Common myeloid progenitor, CD34-positive (primary cell): ENCODE results near the gene XPNPEP3.
A peak's percentile ranks its signal among the peaks of the same experiment; 100 is the strongest.

Source experiments
- CTCF ChIA-PET: fragments of 350-600 bp; sonication (Branson Sonifier 250); formaldehyde crosslinking; loops from one replicate; lab custom pipeline; 2021; ENCODE audit warnings: antibody characterized with exemption; lab: Charles Lee
- POLR2A ChIA-PET: fragments of 350-600 bp; sonication (Branson Sonifier 250); formaldehyde crosslinking; loops from one replicate; lab custom pipeline; 2021; ENCODE audit warnings: antibody characterized with exemption; lab: Charles Lee
- DNase-seq, 3 donors: peaks; one replicate each; pipeline versions ENCODE4 v3.0.0 to v3.0.0-alpha.2; 2013
- H3K27ac ChIP-seq, 2 experiments: 1 replicate in 1 of 2; 2 replicates in 1 of 2; pipeline ENCODE4 v1.7.0; 2013; ENCODE audit warnings: inconsistent platforms in 2 of 2, low read length in 2 of 2, mild to moderate bottlenecking in 2 of 2, low read depth in 1 of 2, moderate library complexity in 1 of 2; ENCODE audit not compliant: severe bottlenecking in 2 of 2, insufficient read depth in 1 of 2, poor library complexity in 1 of 2
- H3K27me3 ChIP-seq, 5 experiments: replicated peaks in 2 of 5; 1 replicate in 3 of 5; 2 replicates in 2 of 5; pipeline versions ENCODE4 v1.6.1 to v1.7.0; 2013; ENCODE audit warnings: low read length in 4 of 5, mild to moderate bottlenecking in 2 of 5, moderate library complexity in 2 of 5, inconsistent platforms in 1 of 5; ENCODE audit not compliant: insufficient read depth in 5 of 5, control insufficient read depth in 4 of 5
- H3K36me3 ChIP-seq, 4 experiments: 1 replicate in 2 of 4; 2 replicates in 2 of 4; pipeline versions ENCODE4 v1.6.1 to v1.7.0; 2013; ENCODE audit warnings: low read length in 3 of 4, control low read depth in 1 of 4, mild to moderate bottlenecking in 1 of 4; ENCODE audit not compliant: control insufficient read depth in 4 of 4, insufficient read depth in 4 of 4
- H3K4me1 ChIP-seq, 4 experiments: 1 replicate in 3 of 4; 2 replicates in 1 of 4; pipeline versions ENCODE4 v1.6.1 to v1.7.1; 2013; ENCODE audit warnings: low read length in 3 of 4, mild to moderate bottlenecking in 3 of 4, control low read depth in 1 of 4, inconsistent platforms in 1 of 4, moderate library complexity in 1 of 4; ENCODE audit not compliant: control insufficient read depth in 4 of 4, insufficient read depth in 4 of 4; ENCODE audit errors: control extremely low read depth in 1 of 4
- H3K4me3 ChIP-seq, 7 experiments: 1 replicate in 4 of 7; 2 replicates in 3 of 7; pipeline versions ENCODE4 v1.5.1 to v1.7.0; 2013; ENCODE audit warnings: mild to moderate bottlenecking in 7 of 7, low read length in 6 of 7, moderate library complexity in 6 of 7, inconsistent platforms in 2 of 7, low read depth in 2 of 7, control low read depth in 1 of 7; ENCODE audit not compliant: insufficient read depth in 4 of 7, control insufficient read depth in 1 of 7; ENCODE audit errors: extremely low read depth in 1 of 7
- H3K9me3 ChIP-seq, 5 experiments: 1 replicate in 4 of 5; 2 replicates in 1 of 5; pipeline versions ENCODE4 v1.6.1 to v1.7.1; 2013; ENCODE audit warnings: low read length in 4 of 5, mild to moderate bottlenecking in 2 of 5, inconsistent platforms in 1 of 5, low read depth in 1 of 5, moderate library complexity in 1 of 5; ENCODE audit not compliant: control insufficient read depth in 4 of 5, insufficient read depth in 2 of 5; ENCODE audit errors: control extremely low read depth in 1 of 5
- WGBS: methylation state at CpG from one replicate; pipeline ENCODE4 v1.1.5; 2013; ENCODE audit not compliant: insufficient coverage; 5-methylcytosine and 5-hydroxymethylcytosine counted together

XPNPEP3 gene

DNA sequence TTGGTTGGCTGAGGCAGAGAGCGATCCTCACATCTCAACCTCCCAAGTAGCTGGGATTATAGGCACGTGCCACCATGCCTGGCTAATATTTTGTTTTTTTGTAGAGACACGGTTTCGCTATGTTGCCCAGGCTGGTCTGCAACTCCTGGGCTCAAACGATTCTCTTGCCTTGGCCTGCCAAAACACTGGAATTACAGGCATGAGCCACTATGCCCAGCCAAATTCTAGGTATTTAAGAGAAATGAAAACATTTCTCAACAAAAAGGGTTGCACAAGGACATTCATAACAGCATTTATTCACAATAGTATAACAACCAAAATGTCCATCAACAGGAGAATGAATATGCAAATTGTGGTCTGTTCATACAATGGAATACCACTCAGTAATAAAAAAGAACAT lies 62.5 kb downstream of the XPNPEP3 start:
- ChIA-PET POLR2A (no interaction called here), CTCF (interaction anchor here (1.3 kb wide), 1 partner anchor 11 kb away, joined by 4 read pairs; no protein-coding TSS in a partner anchor)
- no peaks in the 10 kb centered on the region for H3K9me3 ChIP-seq
- H3K4me1 ChIP-seq, result no peaks in the 10 kb centered on the region
- H3K4me3 ChIP-seq, result no peak overlapping the region
- no peak for DNase-seq
- no peak overlapping the region for H3K27ac ChIP-seq
- peaks cover 3 to 31% (median 20%) of the 10 kb centered on the region in 4 experiments for H3K36me3 ChIP-seq
- 90% methylated on average over 2 of the region's 5 CpGs for WGBS
- H3K27me3 ChIP-seq, result no peaks in the 10 kb centered on the region

DNA sequence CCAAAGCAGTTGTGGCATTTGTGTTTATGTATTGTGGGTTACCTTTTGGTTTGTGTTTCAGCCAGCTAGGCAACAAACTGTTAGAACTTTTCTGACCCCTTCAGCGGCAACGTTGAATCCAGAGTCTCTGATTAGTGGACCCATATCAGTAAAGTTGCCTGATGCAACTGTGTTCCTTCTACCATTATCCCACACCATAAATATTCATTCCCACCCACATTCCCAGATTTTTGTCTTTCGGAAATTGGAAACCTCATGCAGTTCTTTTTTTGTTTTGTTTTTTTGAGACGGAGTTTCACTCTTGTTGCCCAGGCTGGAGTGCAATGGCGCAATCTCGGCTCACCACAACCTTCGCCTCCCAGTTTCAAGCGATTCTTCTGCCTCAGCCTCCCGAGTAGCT lies 63.6 kb downstream of the XPNPEP3 start:
- Histone ChIP-seq H3K27ac (no peak overlapping the region), H3K27me3 (no peaks in the 10 kb centered on the region), H3K4me1 (no peaks in the 10 kb centered on the region), H3K4me3 (no peak overlapping the region), H3K9me3 (no peaks in the 10 kb centered on the region), H3K36me3 (peaks cover 7 to 31% (median 19%) of the 10 kb centered on the region in 4 experiments)
- CTCF ChIA-PET, result no interaction called here
- DNase-seq, result no peak
- WGBS, result 100% methylated on average over 3 of the region's 9 CpGs
- POLR2A ChIA-PET, result no interaction called here

DNA sequence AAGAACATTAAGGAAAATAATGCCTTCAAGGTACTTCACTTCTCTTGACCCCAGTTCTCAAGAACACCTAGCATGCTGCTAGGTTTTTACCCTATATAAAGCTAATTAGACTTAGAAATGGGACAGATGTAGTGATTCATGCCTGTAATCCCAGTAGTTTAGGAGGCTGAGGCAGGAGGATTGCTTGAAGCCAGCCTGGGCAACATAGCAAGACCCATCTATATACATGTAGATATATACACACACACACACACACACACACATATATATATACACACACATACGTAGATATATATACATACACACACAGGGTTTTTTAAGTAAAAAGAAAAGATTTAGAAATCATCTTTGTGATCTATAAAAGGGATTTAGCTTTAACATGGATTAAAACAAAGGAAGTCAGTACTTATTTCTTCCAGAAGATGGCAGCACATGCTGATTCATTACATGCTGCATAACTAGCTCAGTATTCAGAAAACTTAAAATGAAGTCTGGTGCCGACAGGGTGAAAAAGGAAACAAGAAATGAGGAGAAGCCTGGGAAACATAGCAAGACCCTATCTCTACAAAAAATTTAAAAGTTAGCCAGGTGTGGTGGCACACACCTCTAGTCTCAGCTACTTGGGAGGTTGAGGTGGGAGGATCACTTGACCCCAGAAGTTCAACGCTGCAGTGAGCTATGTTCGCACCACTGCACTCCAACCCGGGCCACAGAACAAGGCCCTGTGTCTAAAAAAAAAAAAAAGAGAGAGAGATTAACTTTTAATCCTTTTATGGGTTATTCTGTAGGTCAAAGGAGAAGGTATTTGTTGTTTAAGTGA lies 65.7 kb downstream of the XPNPEP3 start:
- Histone ChIP-seq H3K9me3 (no peaks in the 10 kb centered on the region), H3K36me3 (peaks cover 8 to 39% (median 19%) of the 10 kb centered on the region in 4 experiments), H3K4me1 (no peaks in the 10 kb centered on the region), H3K27ac (no peak overlapping the region), H3K27me3 (no peaks in the 10 kb centered on the region), H3K4me3 (peak overlapping the region in 2 of 7 experiments; percentile 24 to 57)
- ChIA-PET POLR2A (interaction anchor here (0.9 to 1.3 kb wide), 4 partner anchors 13 to 170 kb away, joined by 3 to 5 read pairs (median 3); partner anchors contain the start of gene RBX1), CTCF (interaction anchor here (0.6 to 3.3 kb wide), 29 partner anchors 9 to 444 kb away, joined by 3 to 23 read pairs (median 4); partner anchors contain the start of genes EP300 and RBX1)
- 84% methylated on average over 3 of the region's 5 CpGs for WGBS
- peak; percentile 80 to 90 (median 84) for DNase-seq

DNA sequence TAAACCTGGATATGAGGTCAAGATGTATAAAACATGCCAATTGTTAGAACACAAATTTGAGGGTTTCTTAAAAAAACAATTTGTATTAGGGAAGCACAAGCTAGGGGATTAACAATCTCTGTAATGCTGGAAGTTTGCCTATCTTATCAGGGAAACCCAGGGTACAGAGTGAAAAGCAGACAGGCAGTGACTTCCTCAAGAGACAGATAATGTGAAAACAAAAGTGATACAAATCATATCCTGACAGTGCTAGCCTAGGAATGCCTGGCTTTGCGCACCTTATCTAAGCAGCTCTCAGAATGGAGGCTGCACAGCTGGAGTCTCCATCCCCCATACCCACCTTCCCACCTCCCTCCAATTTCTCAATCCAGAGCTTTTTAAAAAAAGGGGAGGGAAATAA lies 71.7 kb downstream of the XPNPEP3 start:
- no peaks in the 10 kb centered on the region for H3K9me3 ChIP-seq
- H3K27ac ChIP-seq, result no peak overlapping the region
- no peak overlapping the region for H3K4me3 ChIP-seq
- H3K27me3 ChIP-seq, result no peaks in the 10 kb centered on the region
- ChIA-PET CTCF (no interaction called here), POLR2A (interaction anchor here (0.6 kb wide), 2 partner anchors 23 to 309 kb away, joined by 3 to 4 read pairs; no protein-coding TSS in a partner anchor)
- H3K4me1 ChIP-seq, result no peaks in the 10 kb centered on the region
- peak in 1 of 3 donors; percentile 3 for DNase-seq
- peaks cover 8 to 31% (median 21%) of the 10 kb centered on the region in 4 experiments for H3K36me3 ChIP-seq
- no CpG with 5 or more reads among the region's 1 CpG for WGBS

DNA sequence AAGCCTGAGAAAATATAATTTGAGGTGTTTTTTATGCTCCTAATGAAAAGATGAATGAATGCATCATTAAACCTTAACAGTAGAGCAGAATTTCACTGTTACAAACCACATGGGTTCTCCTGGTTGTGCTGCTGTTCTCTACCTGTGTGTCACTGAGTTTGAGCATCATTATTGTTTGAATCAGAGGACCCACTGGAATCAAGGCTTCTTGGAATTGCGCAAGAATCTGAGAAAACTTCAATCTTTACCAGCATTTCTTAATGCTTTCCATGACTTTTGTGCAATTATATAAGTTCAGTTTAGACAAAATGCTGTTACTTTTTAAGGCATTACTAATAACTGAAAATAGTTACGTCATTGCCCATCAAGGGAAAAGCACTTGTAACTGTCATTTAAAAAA lies 75.4 kb downstream of the XPNPEP3 start:
- H3K27me3 ChIP-seq, result no peaks in the 10 kb centered on the region
- 100% methylated on average over 1 of the region's 2 CpGs for WGBS
- H3K27ac ChIP-seq, result no peak overlapping the region
- DNase-seq, result no peak
- CTCF ChIA-PET, result interaction anchor here (1.8 kb wide), 1 partner anchor 10 kb away, joined by 8 read pairs; no protein-coding TSS in a partner anchor
- POLR2A ChIA-PET, result no interaction called here
- H3K9me3 ChIP-seq, result no peaks in the 10 kb centered on the region
- peaks cover 0 to 6% (median 3%) of the 10 kb centered on the region in 4 experiments for H3K36me3 ChIP-seq
- no peaks in the 10 kb centered on the region for H3K4me1 ChIP-seq
- H3K4me3 ChIP-seq, result no peak overlapping the region

DNA sequence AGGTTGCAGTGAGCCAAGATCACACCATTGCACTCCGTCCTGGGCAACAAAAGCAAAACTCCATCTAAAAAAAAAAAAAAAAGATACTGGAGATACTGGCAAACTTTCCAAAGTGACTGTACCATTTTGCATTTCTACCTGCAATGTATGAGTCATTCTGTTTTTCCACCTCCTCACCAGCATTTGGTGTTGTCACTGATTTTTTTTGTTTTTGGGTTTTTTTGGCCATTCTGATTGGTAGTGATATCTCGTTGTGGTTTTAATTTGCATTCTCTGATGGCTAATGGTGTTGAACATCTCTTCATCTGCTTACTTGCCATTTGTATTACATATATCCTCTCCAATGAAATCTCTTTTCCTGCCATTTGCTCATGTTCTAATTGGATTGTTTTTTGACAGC lies 82.3 kb downstream of the XPNPEP3 start:
- Histone ChIP-seq H3K9me3 (no peaks in the 10 kb centered on the region), H3K36me3 (no peaks in the 10 kb centered on the region), H3K4me3 (no peak overlapping the region), H3K27ac (no peak overlapping the region), H3K27me3 (no peaks in the 10 kb centered on the region), H3K4me1 (peaks cover 0 to 10% (median 5%) of the 10 kb centered on the region in 4 experiments)
- ChIA-PET CTCF (no interaction called here), POLR2A (no interaction called here)
- no CpG with 5 or more reads among the region's 2 CpGs for WGBS
- DNase-seq, result no peak
